GM12892 (cell line): ENCODE results near the gene HDDC2.

ENCODE experiments used
- DNase-seq: peaks from one replicate; pipeline ENCODE4 v3.0.0; 2011; ENCODE audit not compliant: insufficient read length
- FAIRE-seq: peaks from 2 replicates; lab custom pipeline; 2011; peaks lifted over from hg19 to GRCh38; lab: Jason Lieb, UNC
- POLR2A ChIP-seq: IDR thresholded peaks from 2 replicates; pipeline ENCODE4 v1.6.1; 2011; ENCODE audit warnings: low read depth, low read length, control low read depth
- POLR2AphosphoS5 ChIP-seq: IDR thresholded peaks from 2 replicates; pipeline ENCODE4 v1.6.1; 2011; ENCODE audit warnings: low read depth, low read length, control low read depth
- TAF1 ChIP-seq: IDR thresholded peaks from 2 replicates; pipeline ENCODE4 v1.6.1; 2011; ENCODE audit warnings: low read depth, mild to moderate bottlenecking, control low read depth, low read length, borderline replicate concordance

The HDDC2 gene

DNA sequence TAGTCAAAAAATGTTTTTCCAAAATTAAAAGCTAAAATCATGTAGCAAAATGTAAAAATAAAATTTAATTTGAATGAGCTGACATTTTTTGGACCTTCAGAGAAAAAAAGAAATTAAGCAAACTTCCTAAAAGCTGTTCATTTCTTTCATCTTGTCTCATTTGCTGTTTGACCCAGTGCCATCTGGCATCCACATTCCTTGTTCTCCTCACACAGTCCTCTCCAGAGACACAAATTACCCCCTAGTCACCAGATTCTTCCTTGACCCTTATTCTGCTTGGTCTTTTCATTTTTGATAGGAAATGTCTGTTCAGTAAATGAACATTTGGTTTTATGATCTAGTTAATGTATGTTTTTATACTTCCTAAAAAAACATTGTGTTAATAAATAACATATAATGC, 55.2 kb downstream of the HDDC2 start:
- DNase-seq (no peak), FAIRE-seq (no peak)
- no peak for TF ChIP-seq TAF1
- no peak for TF ChIP-seq POLR2A
- TF ChIP-seq POLR2AphosphoS5, result no peak

GRCh38 chr6:125245523-125246264, 56.1 kb downstream of the HDDC2 start:
- TF ChIP-seq POLR2A, result no peak
- FAIRE-seq, result no peak
- no peak for DNase-seq

DNA sequence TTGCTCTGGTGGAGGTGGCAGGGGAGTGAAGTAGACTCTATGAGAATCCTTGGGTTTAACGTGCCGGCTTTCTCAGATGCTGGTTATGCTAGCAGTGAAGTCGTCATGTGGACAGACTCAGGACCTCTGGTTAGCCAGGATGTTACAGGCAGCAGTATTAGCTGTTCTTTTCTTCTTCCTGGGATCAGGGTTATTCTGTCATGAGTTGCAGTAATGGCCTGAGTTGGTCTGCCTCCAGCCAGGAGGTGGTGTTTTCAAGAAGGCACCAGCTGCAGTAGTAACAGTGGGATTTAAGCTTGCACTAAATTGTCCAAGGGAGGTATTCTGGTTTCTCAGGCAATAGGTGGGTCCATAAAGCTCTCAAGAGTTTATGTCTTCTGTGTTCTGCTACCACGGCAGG, 56.7 kb downstream of the HDDC2 start:
- TF ChIP-seq POLR2A (no peak), TAF1 (no peak), POLR2AphosphoS5 (no peak)
- DNase-seq, result no peak
- FAIRE-seq, result no peak

- FAIRE-seq, result no peak
- no peak for TF ChIP-seq TAF1
- TF ChIP-seq POLR2A, result no peak
- TF ChIP-seq POLR2AphosphoS5, result no peak
Measured at GRCh38 chr6:125237764-125238163, 64.0 kb downstream of the HDDC2 start.

DNA sequence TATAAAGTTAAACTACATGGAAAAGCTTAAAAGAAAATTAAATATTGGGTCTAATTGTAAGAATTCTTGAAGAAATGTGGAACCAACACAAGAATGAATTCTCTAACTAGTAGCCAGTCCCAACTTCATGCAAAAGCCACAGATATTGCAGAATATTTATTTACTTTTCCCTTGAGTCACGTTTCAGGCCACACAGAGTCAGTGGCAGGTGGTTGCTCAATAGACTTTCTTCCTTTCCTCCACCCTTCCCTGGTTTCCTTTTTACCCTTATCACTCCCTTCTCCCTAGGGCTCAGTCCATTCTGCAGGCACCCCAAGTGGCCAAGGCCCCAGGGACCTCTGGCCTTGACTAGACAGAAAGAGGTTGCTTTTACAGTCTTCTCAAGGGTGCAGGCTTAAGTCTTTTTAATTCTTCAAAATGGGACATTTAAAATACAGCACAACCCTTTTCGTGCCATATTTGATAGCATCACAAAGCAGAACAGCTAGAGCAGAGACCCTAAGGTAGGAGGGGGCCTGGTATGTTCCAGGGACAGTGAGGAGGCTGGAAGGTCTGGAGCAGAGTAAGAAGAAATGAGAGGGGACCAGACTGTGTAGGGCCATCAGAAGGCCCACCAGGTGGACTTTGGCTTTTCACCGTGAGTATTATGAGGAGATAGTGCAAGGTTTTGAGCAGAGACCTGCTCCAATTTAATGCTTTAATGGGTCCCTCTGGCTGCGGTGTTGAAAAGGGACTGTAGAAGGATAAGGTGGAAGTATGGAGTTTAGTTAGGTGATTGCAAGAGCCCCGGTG, 65.0 kb downstream of the HDDC2 start:
- no peak for FAIRE-seq
- TF ChIP-seq TAF1, result no peak
- no peak for TF ChIP-seq POLR2A
- TF ChIP-seq POLR2AphosphoS5, result no peak
- DNase-seq, result no peak

More at GRCh38 chr6:125237764-125238163, 64.0 kb downstream of the HDDC2 start:
- DNase-seq, result no peak

DNA sequence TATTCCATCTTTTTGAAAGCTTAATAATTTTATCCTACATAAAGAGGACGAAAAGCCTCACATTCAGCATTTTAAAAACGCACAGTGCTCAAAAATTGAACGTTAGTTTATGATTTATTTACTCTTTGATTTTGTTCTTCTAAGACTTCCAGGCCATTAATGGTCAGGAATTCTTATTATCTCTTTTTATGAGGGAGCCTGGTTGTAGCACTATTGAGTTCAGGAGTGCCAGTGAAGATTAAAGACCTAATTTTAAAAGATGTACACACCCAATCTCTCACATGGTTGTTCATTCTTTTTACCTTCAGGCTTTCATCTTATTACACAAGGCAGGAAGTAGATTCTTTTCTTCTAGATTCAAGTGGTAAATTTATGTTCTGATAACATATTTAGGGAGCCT, 68.6 kb downstream of the HDDC2 start:
- no peak for DNase-seq
- FAIRE-seq, result no peak
- no peak for TF ChIP-seq TAF1
- TF ChIP-seq POLR2AphosphoS5, result no peak
- TF ChIP-seq POLR2A, result no peak

- TF ChIP-seq TAF1 (no peak), POLR2AphosphoS5 (no peak), POLR2A (no peak)
- DNase-seq, result no peak
- FAIRE-seq, result no peak
Measured at GRCh38 chr6:125232466-125232865, 69.3 kb downstream of the HDDC2 start.

DNA sequence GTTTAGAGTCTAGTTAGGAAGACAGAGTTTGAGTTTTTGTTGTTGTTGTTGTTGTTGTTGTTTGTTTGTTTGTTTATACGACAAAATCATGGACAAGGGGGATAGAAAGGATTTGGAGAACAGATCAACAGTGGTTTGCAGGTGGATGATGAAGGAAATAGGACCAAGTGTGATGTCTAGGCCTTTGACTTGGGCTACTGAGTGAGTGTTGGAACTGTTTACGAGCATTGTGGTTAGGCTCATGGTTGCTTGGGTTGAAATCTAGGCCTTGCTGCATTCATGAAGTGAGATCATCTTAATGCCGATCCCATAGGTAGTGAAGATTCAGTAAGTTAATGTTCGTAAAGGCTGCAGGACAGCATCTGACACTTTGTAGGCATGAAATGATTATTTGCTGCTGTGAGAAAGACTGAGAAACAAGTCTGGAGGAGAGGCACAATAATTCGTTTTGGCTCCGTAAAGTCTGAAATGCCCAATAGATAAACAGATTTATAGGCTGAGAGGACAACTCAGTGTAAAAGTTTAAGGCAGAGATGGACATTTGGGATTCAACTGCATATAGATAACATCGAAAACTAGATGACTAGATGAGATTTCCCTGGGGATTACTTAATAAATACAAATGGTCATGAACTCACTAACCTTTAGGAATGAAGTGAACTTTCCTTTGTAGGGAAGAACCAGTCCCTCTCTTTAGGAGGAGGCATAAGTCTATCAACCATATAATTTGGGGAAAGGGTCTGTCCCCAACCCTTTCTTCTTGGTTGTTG, 70.0 kb downstream of the HDDC2 start:
- FAIRE-seq (no peak), DNase-seq (no peak)
- TF ChIP-seq TAF1 (no peak), POLR2AphosphoS5 (no peak), POLR2A (no peak)

GRCh38 chr6:125231133-125231532, 70.6 kb downstream of the HDDC2 start:
- no peak for FAIRE-seq
- TF ChIP-seq TAF1, result no peak
- no peak for TF ChIP-seq POLR2A
- no peak for TF ChIP-seq POLR2AphosphoS5

GRCh38 chr6:125230674-125231073, 71.1 kb downstream of the HDDC2 start:
- no peak for TF ChIP-seq POLR2A
- FAIRE-seq (no peak), DNase-seq (no peak)

More at GRCh38 chr6:125231133-125231532, 70.6 kb downstream of the HDDC2 start:
- no peak for DNase-seq

GRCh38 chr6:125228981-125229479, 72.7 kb downstream of the HDDC2 start:
- DNase-seq, result no peak
- FAIRE-seq, result no peak
- no peak for TF ChIP-seq POLR2AphosphoS5
- TF ChIP-seq POLR2A, result no peak
- TF ChIP-seq TAF1, result no peak

GRCh38 chr6:125227244-125227643, 74.5 kb downstream of the HDDC2 start:
- TF ChIP-seq POLR2A (no peak), TAF1 (no peak), POLR2AphosphoS5 (no peak)
- FAIRE-seq (no peak), DNase-seq (no peak)
